HL-60/S4 treated with phorbol 12-myristate 13-acetate at 8.2 ng/mL for 4 days and 3 days (cell line): ENCODE data around the gene AHCYL2.
"Not testable (repeated sequence)": the region's sequence is repeated elsewhere in the genome, so short reads cannot be mapped to it uniquely, and the experiment has no call there.

Source experiments
- in situ Hi-C: fragments of 300-500 bp; cut with MboI; formaldehyde crosslinking; loops from 2 replicates; pipeline ENCODE4 v1.15.0; 2022; ENCODE audit warnings: low sequenced_read_pairs

AHCYL2 gene

DNA sequence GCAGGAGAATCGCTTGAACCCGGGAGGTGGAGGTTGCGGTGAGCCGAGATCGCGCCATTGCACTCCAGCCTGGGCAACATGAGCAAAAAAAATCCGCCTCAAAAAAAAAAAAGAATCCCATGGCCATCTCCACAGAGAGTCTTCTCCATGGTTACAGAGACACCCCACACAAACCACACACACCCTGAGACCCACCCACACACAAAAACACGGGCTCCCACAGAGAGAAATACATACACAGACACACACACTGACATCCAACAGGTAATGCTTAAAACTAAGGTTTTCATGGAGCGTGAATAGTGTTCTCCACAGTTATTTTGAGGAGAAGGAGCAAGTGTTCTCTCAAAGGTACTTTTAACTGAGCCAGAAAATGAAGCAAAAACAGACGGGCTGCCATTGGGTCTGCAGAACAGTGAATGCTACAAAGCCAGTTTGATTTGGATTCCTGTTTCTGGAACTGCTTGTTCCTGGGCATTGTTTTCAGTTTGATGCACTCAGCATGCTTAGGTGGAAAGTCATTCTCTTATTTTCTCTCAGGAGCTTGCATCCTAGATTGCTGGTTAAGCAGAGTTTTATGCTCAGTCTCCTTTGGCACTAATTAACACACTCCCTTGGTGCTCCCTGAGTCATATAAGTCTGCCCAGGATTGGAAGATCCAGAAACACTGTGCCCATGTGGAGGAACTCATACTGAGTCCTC, 15.4 kb downstream of the AHCYL2 start:
- in situ Hi-C loops = no loop called here

DNA sequence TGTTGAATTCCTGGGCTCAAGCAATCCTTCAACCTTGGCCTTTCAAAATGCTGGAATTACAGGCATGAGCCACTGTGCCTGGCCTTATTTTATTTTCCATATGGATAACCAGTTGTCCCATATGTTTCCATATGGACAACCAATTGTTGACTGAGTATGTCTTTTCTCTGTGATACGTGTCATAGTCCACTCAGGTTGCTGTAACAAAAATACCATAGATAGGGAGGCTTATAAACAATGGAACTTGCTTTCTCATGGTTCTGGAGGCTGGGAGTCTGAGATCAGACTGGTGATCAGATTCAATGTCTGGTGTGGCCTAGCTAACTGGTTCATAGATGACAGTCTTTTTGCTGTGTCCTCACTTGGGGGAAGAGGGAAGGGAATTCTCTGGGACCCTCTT, 19.4 kb downstream of the AHCYL2 start:
- in situ Hi-C loops = no loop called here

DNA sequence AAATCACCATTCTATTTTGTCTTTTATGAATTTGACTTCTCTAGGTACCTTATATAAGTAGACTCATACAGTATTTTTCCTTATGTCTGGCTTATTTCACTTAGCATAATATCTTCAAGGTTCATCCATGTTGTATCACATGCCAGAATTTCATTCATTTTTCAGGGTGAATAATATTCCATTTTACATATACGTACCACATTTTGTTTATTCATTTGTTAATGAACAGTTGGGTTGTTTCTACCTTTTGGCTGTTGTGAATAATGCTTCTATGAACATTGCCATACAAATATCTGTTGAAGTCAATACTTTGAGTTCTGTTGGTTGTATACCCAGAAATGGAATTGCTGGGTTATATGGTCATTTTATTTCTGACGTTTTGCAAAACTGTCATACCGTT, 20.7 kb downstream of the AHCYL2 start:
- in situ Hi-C loops = no loop called here

DNA sequence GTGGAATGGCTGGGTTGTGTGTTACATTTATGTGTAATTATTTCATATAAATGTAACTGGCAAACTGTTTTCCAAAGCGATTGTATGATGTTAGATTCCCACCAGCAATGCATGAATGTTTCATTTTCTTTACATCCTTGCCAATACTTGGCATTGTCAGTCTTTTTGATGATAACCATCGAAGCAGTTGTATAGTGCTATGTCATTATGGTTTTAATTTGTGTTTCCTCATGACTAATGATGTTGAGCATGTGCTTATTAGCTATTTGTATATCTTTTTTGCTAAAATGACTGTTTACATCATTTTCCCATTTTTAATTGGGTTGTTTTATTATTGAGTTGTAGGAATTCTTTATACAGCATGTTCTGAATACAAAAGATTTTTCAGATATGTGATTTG, 22.3 kb downstream of the AHCYL2 start:
- in situ Hi-C loops = no loop called here

DNA sequence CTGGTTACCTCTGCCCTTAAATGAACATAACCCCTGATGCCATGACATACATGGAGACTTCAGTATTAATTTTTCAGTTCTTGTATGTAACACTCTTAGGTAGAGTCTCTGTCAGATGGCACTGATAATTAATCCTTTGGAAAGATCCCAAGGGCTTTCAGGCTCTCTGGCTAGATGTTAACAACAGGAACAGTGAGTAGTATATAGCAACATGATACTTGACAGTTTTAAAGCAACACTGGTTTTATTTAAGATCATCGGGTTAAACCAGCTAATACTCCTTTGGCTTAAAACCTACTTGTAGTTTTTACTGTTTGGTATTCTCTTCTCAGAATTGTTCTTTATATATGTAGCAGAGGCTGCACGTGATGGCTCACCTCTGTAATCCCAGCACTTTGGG, 27.3 kb downstream of the AHCYL2 start:
- in situ Hi-C loops = no loop called here

DNA sequence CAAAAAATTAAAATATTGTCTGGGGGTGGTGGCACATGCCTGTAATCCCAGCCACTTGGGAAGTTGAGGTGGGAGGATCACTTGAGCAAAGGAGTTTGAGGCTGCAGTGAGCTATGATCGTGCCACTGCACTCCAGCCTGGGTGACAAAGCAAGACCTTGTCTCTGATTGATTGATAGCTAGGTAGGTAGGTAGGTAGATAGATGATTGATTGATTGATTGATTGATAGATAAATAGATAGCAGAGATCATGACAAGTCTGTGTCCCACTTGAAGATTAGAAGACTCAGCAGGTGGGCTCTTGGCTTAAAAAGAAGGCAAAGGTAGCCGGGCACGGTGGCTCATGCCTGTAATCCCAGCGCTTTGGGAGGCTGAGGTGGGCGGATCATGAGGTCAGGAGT, 27.8 kb downstream of the AHCYL2 start:
- in situ Hi-C loops = not testable (repeated sequence)

DNA sequence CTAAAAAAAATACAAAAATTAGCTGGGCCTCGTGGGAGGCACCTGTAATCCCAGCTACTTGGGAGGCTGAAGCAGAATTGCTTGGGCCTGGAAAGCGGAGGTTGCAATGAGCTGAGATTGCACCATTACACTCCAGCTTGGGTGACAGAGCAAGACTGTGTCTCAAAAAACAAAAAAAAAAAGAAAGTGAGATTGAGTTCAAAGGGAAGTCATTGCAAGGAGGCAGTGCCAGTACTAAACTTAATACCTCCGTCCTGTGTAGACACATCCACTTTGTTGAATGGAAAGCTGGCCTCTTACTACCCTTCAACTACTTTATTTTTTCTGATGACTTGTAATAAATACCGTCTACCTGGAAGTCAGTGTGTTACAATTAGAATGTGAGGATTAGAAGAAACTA, 31.0 kb downstream of the AHCYL2 start:
- in situ Hi-C loops = no loop called here

DNA sequence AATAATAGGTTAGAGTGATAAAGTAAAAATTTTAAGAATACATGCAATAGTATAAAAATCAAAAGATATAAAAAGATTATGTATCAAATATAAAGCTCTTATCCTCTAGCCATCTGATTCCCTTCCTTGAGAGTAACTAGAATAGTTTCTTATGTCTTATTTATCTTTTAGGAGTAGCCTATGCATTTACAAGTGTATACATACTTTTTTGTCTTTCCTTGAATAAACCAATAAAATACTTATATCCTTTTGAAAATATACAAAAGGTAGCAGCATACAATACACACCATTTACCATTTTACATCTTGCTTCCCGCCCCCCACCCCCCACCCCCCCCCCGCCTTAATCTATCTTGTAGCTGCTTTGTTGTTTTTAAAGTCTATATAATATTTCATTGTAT, 31.4 kb downstream of the AHCYL2 start:
- in situ Hi-C loops = no loop called here

DNA sequence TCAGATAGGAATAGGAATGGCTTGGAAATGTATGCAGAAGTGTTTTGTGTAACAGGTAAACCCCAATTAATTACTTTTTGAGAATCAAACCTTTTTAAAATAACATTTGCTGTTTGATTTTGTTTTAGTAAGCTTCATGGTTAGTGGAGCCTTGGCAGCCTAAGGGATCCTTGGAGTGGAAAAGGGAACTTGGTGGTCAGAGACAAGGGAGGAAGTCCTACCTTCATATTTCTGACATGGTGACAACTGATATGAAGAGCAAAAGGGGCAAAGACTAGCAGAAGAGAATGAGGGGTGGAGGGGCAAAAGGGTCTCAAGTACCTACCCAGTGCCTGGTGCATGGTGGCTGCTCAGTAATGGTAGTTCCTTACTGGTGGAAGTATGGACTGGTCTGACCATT, 32.3 kb downstream of the AHCYL2 start:
- in situ Hi-C loops = no loop called here

DNA sequence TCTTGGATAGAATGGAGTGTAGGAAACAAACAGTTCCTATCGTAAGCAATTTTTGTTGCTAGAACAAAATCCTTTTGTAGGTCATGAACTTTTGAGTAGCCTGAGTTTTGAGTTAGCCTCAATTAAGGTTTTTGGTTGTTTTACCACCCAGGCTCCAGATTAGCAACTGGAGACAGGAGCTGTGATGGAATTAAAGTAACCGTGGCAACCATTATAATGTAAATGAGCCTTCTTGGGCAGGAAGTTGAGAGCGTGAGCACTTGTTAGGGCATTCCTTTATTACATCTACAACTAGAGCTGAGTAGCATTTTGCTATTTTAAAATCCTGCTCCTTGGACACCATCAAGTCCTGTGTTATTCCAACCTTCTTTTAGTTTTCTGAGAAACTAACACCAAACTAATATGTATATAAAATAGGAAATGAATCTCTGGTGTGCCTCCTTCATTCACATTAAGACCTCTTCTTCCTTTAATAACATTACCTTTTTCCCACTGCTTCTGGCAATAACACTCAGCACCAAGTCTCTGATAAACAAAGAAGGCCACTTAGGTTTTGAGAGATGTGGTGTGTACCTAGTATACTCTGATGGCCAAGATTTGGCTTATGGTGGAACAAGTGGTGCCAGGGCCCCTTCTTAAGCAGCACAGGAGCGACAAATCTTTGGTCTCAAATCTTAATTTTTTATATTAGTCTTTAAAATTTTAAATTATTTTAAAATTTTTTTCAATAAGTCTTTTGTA, 34.0 kb downstream of the AHCYL2 start:
- in situ Hi-C loops = no loop called here

DNA sequence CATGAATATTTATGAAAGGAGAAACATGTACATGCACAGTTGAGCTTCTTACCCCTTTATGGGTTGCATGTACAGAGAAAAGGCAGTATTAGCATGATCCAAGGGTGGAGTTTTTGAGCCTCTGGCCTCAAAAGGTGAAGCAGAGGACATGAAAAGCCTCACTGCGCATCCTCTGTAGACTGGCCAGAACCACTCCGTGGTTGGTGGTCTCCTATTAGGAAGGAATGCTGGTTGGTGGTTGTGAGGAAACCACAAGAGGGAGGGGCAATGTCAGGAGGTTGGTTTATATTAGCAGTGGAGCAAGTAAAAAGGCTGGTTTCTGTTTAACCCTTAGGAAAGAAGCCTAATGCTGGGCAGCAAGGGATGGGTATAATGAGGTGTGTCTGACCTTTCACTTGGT, 37.5 kb downstream of the AHCYL2 start:
- in situ Hi-C loops = no loop called here

DNA sequence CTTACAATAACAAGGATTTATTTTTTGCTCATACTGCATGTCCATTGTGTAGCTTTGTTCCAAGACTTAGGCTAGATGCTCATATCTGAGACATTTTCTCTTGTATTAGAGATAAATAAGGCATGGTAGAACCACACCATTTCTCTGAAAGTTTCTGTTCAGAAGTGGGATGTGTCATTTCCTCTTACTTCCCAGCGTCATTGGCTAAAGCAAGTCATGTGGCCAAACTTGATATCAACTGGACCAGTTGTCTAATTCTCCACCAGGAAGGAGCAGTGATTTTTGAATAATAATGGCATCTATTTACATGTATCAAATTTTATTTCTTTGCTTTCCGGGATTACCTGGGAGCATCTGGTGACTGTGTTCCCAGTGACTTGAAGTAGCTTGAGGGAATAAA, 38.3 kb downstream of the AHCYL2 start:
- in situ Hi-C loops = no loop called here

DNA sequence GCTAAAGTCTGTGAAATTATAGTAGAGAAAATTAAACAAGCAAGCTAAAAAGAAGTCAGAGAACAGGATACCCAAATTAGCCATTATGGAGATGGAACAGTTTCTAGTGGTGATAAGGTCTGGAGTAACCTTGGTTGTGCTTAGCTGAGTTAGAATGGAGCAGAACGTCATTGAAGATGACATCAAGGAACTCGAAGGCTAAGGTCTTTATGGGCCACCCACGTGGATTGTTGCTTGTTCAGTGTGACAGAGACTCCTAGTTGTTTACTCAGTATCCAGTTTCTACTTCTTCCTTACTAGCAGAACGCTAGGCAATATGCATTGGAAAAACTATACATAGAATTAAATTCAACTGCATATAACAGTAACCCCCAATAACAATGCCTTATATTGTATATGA, 39.7 kb downstream of the AHCYL2 start:
- in situ Hi-C loops = no loop called here

DNA sequence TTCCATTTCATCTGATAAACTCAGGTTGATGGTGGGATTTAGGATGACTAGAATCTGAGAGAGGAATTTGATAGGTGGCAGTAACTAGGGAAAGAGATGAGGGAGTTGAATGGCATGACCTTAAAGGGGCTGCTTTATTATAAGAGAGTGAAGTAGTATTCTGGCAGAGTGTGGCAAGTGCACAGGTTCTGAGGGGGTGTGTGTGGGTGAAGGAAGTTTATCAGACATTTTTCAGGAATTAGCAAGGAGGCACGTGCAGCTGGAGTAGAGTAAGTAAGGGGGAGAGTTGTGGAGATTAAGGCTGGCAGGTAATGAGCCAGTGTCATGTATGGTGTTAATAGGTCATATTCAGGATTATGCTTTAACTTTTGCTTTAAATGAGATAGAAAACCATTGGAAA, 40.5 kb downstream of the AHCYL2 start:
- in situ Hi-C loops = no loop called here

DNA sequence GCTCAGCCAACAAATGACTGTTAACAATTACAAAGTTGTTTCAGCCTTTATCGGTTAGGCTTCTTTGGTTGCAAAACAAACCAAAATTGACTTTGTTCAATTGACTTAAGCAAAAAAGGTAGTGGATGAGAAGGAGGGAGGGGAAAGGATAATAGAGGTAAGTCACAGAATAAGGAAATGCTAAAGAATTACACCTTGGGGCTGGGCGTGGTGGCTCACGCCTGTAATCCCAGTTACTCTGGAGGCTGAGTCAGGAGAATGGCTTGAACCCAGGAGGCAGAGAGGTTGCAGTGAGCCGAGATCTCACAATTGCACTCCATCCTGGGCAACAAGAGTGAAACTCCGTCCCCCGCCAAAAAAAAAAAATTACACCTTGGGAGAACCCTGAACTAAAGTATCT, 41.4 kb downstream of the AHCYL2 start:
- in situ Hi-C loops = no loop called here

DNA sequence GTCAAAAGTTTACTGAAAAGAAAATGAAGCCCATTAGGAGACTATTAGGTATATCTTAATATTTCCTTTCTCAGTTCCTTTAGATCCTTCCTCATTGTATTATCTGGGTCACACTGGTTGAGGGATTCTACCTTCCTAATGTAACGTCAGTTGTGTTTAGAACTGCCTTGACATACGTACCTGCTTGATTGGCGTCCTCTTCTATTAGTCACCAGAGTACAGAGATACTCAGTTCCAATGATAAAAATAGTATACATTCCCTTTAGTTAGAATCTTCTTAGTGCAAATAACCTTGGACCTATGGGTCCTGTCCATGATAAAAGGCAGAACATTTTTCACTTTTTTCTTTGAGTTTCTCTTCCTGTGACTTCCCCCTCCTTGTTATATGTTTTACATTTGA, 45.2 kb downstream of the AHCYL2 start:
- in situ Hi-C loops = no loop called here

DNA sequence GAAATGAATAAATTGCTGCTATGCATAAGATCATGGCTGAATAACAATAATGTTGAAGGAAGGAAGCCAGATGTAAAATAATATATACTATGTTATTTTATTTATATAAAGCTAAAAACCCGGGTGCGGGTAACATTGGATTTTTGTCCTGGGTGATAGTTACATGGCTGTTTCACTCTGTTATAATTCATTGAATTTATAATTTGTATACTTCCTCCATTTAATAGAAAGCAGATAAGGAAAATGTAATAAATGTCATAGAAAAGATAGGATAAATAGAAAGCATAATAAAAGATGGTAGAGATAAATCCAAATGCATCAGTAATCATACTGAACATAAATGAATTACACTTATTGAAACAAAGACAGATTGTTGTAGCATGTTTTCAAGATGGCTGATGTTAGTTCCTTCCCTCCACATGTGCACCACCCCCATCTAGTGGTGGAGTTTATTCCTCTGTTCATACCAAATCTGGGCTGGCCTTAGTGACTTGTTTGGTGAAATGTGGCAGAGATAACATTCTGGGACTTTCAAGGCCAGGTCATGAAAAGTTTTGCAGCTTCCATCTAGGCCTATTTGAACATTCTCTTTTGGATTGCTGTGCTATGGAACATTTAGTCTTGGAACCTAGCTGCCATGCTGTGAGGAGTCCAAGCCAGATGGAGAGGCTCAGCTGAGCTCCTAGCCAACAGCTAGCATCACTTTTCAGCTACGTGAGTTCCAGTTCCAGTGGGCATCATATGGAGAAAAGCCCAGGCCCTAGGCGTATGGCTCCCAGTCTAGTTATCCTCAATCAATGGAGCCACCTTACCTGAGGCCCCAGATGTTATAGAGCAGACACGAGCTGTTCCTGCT, 46.9 kb downstream of the AHCYL2 start:
- in situ Hi-C loops = no loop called here

DNA sequence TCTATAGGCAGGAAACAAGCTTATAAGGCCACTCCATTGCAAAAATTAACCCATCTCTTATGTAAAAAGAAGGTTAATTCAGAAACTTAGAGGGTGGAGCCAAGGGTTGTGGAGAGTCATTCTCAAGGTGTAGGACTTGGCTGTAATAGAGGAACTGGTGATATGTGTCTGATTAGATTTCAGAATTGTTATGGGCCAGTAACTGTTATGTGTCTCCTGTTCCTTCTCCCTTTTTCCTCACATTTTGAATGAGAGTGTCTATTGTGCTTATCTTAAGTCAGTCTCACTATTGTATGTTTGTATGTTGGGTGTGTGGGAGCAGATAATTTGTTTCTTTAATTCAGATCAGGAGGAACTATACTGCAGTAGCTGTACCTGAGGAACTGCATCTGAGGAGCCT, 49.1 kb downstream of the AHCYL2 start:
- in situ Hi-C loops = no loop called here

DNA sequence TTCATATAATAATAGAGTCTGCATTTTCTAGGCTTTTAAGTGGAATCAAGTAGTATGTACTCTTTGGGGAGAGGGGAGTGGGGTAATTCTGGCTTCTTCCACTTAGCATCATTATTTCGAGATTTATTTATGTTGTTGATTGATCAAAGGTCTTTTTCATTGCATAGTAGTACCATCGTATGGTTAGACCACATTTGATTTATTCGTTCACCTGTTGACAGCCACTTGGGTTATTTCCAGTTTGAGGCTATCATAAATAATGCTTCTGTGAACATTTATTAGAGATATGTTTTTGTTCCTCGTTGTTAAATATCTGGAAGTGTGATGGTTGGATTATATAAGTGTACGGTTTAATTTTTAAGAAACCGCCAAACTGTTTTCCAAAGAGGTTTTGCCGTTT, 52.8 kb downstream of the AHCYL2 start:
- in situ Hi-C loops = no loop called here

DNA sequence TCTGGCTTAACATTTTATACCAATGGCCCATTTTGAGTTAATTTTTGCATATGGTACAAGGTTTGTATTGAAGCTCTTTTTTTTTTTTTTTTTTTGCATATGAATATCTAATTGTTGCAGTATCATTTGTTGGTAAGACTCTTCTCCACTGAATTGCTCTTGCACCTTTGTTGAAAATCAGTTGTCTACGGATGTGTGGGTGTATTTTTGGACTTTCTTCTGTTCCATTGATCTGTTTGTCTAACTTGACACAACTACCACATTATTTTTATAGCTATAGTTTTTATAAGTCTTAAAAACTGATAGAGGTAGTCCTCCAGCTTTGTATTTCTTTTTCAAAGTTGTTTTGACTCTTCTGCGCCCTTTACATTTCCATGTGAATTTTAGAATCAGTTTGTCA, 53.9 kb downstream of the AHCYL2 start:
- in situ Hi-C loops = no loop called here

DNA sequence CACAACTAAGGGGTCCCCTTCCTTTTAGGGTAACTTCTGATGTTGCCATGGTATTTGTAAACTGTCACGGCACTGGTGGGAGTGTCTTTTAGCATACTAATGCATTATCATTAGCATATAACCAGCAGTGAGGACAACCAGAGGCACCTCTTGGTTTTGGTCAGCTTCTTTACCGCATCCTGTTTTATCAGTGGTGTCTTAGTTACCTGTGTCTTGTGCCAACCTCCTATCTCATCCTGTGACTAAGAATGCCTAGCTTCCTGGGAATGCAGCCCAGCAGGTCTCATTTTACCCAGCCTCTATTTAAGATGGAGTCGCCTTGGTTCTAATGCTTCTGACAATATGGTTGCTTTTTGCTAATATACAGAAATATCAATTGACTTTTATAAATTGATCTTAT, 54.9 kb downstream of the AHCYL2 start:
- in situ Hi-C loops = no loop called here

DNA sequence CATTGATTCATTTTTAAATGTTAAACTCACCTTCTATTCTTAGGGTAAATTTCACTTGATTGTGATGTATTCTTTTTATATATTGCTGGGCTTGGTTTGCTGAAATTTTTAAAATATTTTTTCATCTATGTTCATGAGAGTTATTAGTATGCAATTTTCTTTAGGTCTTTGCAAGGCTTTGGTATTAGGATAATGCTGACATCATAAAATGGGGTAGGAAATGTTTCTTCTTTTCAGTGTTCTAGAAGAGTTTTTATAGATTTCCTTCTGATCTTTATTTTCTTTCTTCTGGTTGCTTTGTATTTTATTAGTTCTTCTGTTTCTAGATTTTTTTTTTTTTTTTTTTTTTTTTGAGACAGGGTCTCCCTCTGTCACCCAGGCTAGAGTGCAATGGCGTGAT, 56.3 kb downstream of the AHCYL2 start:
- in situ Hi-C loops = no loop called here
